ENCODE results near the gene CUTC. TPM values are rescaled to one million over a fixed set of nuclear protein-coding genes. Genes with fewer than 3 reads are reported as not detected.

Gene CUTC
- total RNA-seq, 4 donors from 2014 or later, result 24.5 to 35.1 (median 27.7) TPM

- TF ChIP-seq CTCF (IDR thresholded peaks at IDR 0.05) (no peak), EP300 (IDR thresholded peaks at IDR 0.05) (no peak), POLR2AphosphoS5 (IDR thresholded peaks at IDR 0.05) (no peak), POLR2A (IDR thresholded peaks at IDR 0.05) (no peak)
- H3K9me3 ChIP-seq, result no peaks in the 10 kb centered on the region
- no peak overlapping the region for H3K4me3 ChIP-seq
- ATAC-seq, result no peak
- H3K4me1 ChIP-seq, result no peaks in the 10 kb centered on the region
- 83 to 86% methylated on average over 3 of the region's 3 CpGs for WGBS, 2 donors (ENCODE audit: low coverage in 1 of 2)
- no peak overlapping the region for H3K27ac ChIP-seq
- H3K36me3 ChIP-seq, result peaks cover 3 to 70% of the 10 kb centered on the region in 2 donors
- no peaks in the 10 kb centered on the region for H3K27me3 ChIP-seq
Observed at GRCh38 chr10:99693933-99694583, 38.0 kb upstream of the CUTC start.

GRCh38 chr10:99695761-99696160, 36.3 kb upstream of the CUTC start:
- no peak for TF ChIP-seq CTCF (IDR thresholded peaks at IDR 0.05)
- TF ChIP-seq POLR2AphosphoS5 (IDR thresholded peaks at IDR 0.05), result no peak
- no peak for TF ChIP-seq POLR2A (IDR thresholded peaks at IDR 0.05)
- no peak for TF ChIP-seq EP300 (IDR thresholded peaks at IDR 0.05)
- 86 to 88% methylated on average over 6 of the region's 6 CpGs for WGBS, 2 donors (ENCODE audit: low coverage in 1 of 2)
- Histone ChIP-seq H3K36me3 (peaks cover 3 to 84% of the 10 kb centered on the region in 2 donors), H3K27me3 (no peaks in the 10 kb centered on the region), H3K4me1 (no peaks in the 10 kb centered on the region), H3K27ac (no peak overlapping the region), H3K4me3 (no peak overlapping the region), H3K9me3 (no peaks in the 10 kb centered on the region)
- ATAC-seq, result no peak

GRCh38 chr10:99698504-99699080, 33.4 kb upstream of the CUTC start:
- no peaks in the 10 kb centered on the region for H3K27me3 ChIP-seq
- no peak for TF ChIP-seq POLR2A (IDR thresholded peaks at IDR 0.05)
- TF ChIP-seq CTCF (IDR thresholded peaks at IDR 0.05), result no peak
- WGBS, 2 donors (ENCODE audit: low coverage in 1 of 2), result 83 to 91% methylated on average over 6 of the region's 8 CpGs
- ATAC-seq, result no peak
- H3K4me3 ChIP-seq, result no peak overlapping the region
- no peak overlapping the region for H3K27ac ChIP-seq
- no peaks in the 10 kb centered on the region for H3K9me3 ChIP-seq
- peaks cover 3 to 84% of the 10 kb centered on the region in 2 donors for H3K36me3 ChIP-seq
- H3K4me1 ChIP-seq, result no peaks in the 10 kb centered on the region

GRCh38 chr10:99700649-99701048, 31.4 kb upstream of the CUTC start:
- ATAC-seq, result no peak
- no peak overlapping the region for H3K4me3 ChIP-seq
- WGBS, 2 donors (ENCODE audit: low coverage in 1 of 2), result 78 to 83% methylated on average over 1 to 4 of the region's 4 CpGs
- H3K9me3 ChIP-seq, result no peaks in the 10 kb centered on the region
- TF ChIP-seq CTCF (IDR thresholded peaks at IDR 0.05) (no peak), EP300 (IDR thresholded peaks at IDR 0.05) (no peak), POLR2A (IDR thresholded peaks at IDR 0.05) (no peak), POLR2AphosphoS5 (IDR thresholded peaks at IDR 0.05) (no peak)
- H3K27me3 ChIP-seq, result no peaks in the 10 kb centered on the region
- peaks cover 3 to 93% of the 10 kb centered on the region in 2 donors for H3K36me3 ChIP-seq
- no peak overlapping the region for H3K27ac ChIP-seq
- no peaks in the 10 kb centered on the region for H3K4me1 ChIP-seq

- peaks cover 0 to 39% of the 10 kb centered on the region in 2 donors for H3K36me3 ChIP-seq
- no peaks in the 10 kb centered on the region for H3K27me3 ChIP-seq
- H3K27ac ChIP-seq, result peak overlapping the region; percentile 58 to 94 (median 72)
- peaks cover 0 to 31% (median 5%) of the 10 kb centered on the region in 3 donors for H3K4me1 ChIP-seq
- TF ChIP-seq POLR2AphosphoS5 (IDR thresholded peaks at IDR 0.05), result no peak
- TF ChIP-seq EP300 (IDR thresholded peaks at IDR 0.05), result no peak
- no peak for TF ChIP-seq POLR2A (IDR thresholded peaks at IDR 0.05)
- TF ChIP-seq CTCF (IDR thresholded peaks at IDR 0.05), result no peak
- no peak overlapping the region for H3K4me3 ChIP-seq
- ATAC-seq, result peak; percentile 46
- 60 to 88% methylated on average over 1 of the region's 1 CpG for WGBS, 2 donors (ENCODE audit: low coverage in 1 of 2)
- no peaks in the 10 kb centered on the region for H3K9me3 ChIP-seq
Observed at GRCh38 chr10:99708428-99709012, 23.5 kb upstream of the CUTC start.
